Glomerular visceral epithelial cell (primary cell): ENCODE results near the gene GPD1.
A peak's percentile ranks its signal among the peaks of the same experiment; 100 is the strongest.

Source experiments
- DNase-seq: peaks from one replicate; pipeline ENCODE4 v3.0.0-alpha.2; 2016; ENCODE audit errors: extremely low spot score

GPD1 gene

GRCh38 chr12:50101663-50102062, 2.1 kb upstream of the GPD1 start:
- peak; percentile 37 for DNase-seq

GRCh38 chr12:50102131-50102531, 1.7 kb upstream of the GPD1 start:
- no peak for DNase-seq

- no peak for DNase-seq
Measured at GRCh38 chr12:50102646-50103309, 1.0 kb upstream of the GPD1 start.

DNA sequence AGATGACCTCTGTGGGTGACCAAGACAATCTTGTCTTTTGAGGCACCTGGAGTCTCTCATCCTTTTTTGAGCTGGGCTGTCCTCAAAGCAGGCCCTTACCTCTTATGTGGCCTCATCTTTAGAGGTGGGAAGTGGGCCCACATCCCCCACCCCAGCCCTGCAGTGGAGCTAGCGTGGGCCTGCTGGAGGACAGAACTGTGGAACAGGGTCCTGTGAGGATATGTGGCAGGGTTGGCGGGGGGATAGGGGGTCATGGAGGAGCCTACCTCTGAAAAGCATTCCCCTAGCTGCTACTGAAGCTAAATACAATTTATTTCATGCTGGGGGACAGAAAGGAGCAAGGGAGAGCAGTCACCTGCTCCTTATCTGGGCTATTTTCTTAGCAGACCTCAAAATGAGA, 457 bp upstream of the GPD1 start:
- no peak for DNase-seq

- no peak for DNase-seq
Measured at GRCh38 chr12:50104417-50105366, 884 bp downstream of the GPD1 start.

DNA sequence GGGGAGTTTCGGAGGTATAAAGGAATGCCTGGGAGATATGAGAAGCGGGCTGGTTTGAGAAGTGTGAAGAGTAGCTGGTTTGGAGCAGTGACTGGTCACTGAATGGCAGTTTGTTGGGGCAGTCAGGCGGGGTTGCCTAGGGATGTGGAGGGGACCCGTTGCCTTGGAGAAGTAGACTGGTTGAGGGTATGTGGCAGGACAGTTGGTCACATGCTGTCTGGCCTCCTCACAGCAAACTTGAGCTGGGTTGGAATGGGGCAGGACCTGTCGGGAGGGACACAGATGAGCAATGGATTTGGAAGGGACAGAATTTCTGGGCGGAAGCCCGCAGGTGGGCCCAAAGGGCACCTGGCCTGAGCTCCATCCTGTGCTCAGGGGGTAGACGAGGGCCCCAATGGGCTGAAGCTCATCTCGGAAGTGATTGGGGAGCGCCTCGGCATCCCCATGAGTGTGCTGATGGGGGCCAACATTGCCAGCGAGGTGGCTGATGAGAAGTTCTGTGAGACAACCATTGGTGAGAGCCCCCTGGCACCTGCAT, 2.2 kb downstream of the GPD1 start:
- no peak for DNase-seq

DNA sequence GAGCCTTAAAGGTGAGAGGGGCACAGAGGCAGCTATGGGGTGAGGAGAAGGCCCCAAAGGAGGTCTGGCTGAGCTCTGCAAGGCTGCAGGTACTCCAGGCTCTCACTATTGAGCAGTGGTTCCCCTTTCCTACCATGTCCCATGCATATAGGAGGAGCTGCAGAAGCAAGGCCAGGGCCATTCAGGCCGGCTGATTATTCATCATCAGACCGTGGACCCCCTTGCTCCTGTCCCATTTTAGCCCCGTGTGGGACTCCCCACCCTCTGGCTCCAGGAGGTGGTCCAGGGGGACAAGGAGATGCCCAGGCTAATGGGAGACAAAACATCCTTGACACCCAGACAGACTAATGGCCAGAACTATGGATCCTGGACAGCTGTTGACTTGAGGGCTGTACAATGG, 3.1 kb downstream of the GPD1 start:
- DNase-seq = no peak

GRCh38 chr12:50107416-50108268, 3.8 kb downstream of the GPD1 start:
- DNase-seq = no peak

- DNase-seq = no peak
Measured at GRCh38 chr12:50109319-50109718, 5.5 kb downstream of the GPD1 start.

- DNase-seq = peak; percentile 32
Measured at GRCh38 chr12:50110127-50110761, 6.4 kb downstream of the GPD1 start.

GRCh38 chr12:50110762-50111351, 7.0 kb downstream of the GPD1 start:
- peak; percentile 86 for DNase-seq

DNA sequence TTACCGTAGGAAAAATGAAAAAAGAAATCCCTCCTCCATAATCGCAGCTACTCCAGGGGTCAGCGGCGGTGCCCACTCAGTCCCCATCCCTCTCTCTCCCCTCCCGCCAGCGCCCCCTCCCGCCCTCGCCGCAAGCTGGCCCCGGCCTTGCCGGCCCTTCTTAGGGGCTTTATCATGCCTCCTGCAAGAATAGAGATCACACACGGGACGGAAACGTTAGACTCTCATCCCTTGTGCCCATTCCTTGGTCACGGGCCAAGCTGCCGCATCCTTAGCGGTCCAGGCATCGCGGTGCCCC, 7.5 kb downstream of the GPD1 start:
- no peak for DNase-seq

- peak; percentile 99 for DNase-seq
Measured at GRCh38 chr12:50111693-50112455, 8.1 kb downstream of the GPD1 start, which contains the start of gene COX14. Gene COX14 (plus strand): TSS chr12:50112236. CDS start chr12:50120044, 7,808 bp downstream.

DNA sequence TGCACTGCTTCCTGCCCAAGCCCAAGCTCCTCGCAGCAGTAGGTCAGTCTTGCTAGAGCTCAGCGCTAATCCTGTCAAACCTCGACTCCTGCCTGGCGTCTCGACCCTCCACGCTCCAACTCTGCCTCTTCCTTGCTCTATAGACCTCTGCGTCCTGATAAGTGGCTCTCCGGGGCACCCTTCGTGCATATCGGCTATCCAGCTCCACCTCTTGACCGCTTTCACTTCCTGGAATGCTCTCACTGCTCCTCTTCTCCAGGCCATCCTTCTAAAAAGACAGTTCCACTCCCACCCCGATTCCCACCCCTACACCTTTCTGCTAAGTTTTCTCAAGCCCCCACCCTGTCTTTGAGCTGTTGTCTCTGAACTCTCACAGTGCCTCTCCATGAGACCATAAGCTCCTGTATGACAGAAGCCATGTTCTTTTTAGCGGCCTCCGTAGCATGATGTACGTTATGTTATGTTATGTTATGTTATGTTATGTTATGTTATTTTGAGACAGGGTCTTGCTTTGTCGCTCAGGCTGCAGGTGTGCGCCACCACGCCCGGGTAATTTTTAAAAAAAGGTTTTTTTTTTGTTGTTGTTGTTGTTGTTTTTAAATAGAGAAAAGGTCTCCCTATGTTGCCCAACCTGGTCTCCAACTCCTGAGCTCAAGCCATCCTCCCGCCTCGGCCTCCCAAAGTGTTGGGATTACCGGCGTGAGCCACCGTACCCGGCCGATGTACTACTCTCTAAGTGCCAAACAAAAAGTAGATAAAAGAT, 8.8 kb downstream of the GPD1 start:
- DNase-seq = peak; percentile 39

GRCh38 chr12:50117057-50117622, 13.3 kb downstream of the GPD1 start:
- no peak for DNase-seq

DNA sequence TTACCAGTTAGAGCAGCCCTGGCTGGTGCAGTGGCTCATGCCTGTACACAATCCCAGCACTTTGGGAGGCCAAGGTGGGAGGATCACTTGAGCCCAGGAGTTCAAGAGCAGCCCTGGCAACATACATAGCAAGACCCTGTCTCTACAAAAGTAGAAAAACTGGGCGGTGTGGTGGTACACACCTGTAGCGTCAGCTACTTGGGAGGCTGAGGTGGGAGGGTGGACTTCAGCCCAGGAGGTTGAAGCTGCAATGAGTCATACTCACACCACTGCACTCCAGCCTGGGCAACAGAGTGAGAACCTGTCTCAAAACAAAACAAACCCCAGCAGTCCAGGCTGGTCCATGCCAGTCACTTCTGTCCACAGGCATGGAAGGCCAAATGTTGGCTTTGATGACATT, 15.6 kb downstream of the GPD1 start:
- DNase-seq = no peak

DNA sequence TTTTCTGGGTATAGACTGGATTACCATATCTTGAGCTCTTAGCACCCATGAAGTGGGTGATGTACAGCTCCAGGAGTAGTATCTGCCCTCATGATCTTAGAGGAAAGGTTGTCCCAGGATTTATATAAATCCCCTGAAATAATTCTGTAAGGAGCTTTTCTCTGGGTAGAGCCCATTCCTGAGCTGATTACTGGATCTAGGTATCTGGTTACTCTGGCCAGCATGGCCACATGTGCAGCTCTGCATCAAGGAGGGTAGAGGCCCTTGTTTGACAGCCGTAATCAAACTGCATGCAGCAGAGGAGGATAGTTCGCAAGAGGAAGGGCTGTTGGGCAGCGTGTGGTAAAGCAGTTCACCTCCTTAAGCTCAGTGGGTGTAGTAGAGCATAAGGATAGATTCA, 16.7 kb downstream of the GPD1 start:
- no peak for DNase-seq

- no peak for DNase-seq
Measured at GRCh38 chr12:50120953-50121352, 17.1 kb downstream of the GPD1 start.

DNA sequence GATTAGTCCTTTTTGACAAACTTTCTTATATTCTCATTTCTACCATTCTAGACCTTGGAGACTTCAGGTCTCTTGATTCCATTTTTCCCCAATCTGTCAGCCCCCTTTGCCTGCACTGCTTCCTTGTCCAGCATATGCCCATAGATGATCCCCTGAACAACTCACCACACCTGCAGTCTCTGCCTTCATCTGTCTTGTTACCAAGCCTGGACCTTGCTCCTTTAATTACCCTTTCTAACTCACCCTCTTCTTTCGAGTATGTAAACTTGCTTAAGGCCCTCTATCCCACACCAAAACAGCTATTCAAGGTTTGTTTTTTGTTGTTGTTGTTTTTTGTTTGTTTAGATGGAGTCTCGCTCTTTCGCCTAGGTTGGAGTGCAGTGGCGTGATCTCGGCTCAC, 17.8 kb downstream of the GPD1 start:
- no peak for DNase-seq
